ENCODE measurements around the gene UGT1A6. TPM values are rescaled to one million over a fixed set of nuclear protein-coding genes. Genes with fewer than 3 reads are reported as not detected.

Gene UGT1A6
- total RNA-seq, 1 donor from 2014 or later, result not detected

GRCh38 chr2:233803292-233803911, 110.7 kb downstream of the UGT1A6 start:
- H3K27me3 Mint-ChIP-seq, result peaks cover 26% of the 10 kb centered on the region
- H3K27ac Mint-ChIP-seq, result no peak overlapping the region

GRCh38 chr2:233803994-233804393, 111.3 kb downstream of the UGT1A6 start:
- no peak for DNase-seq (ENCODE audit: low spot score, unreplicated experiment)
- H3K27me3 Mint-ChIP-seq, result peaks cover 25% of the 10 kb centered on the region
- no peak overlapping the region for H3K27ac Mint-ChIP-seq
- TF ChIP-seq CTCF (IDR thresholded peaks at IDR 0.05; ENCODE audit: unreplicated experiment), result no peak
- peaks cover 5% of the 10 kb centered on the region for H3K9me3 Mint-ChIP-seq (ENCODE audit: low read depth)
- H3K4me1 Mint-ChIP-seq (ENCODE audit: low read depth), result no peaks in the 10 kb centered on the region
- no peak overlapping the region for H3K4me3 Mint-ChIP-seq (ENCODE audit: low read depth)
- H3K36me3 Mint-ChIP-seq (ENCODE audit: insufficient read depth), result no peaks in the 10 kb centered on the region

More at GRCh38 chr2:233803292-233803911, 110.7 kb downstream of the UGT1A6 start:
- Mint-ChIP-seq H3K4me3 (ENCODE audit: low read depth) (no peak overlapping the region), H3K36me3 (ENCODE audit: insufficient read depth) (no peaks in the 10 kb centered on the region), H3K9me3 (ENCODE audit: low read depth) (peaks cover 5% of the 10 kb centered on the region), H3K4me1 (ENCODE audit: low read depth) (no peaks in the 10 kb centered on the region)
- DNase-seq (ENCODE audit: low spot score, unreplicated experiment), result peak; percentile 6
- TF ChIP-seq CTCF (IDR thresholded peaks at IDR 0.05; ENCODE audit: unreplicated experiment), result no peak

GRCh38 chr2:233807215-233807865, 114.7 kb downstream of the UGT1A6 start:
- no peak for TF ChIP-seq CTCF (IDR thresholded peaks at IDR 0.05; ENCODE audit: unreplicated experiment)
- H3K4me3 Mint-ChIP-seq (ENCODE audit: low read depth), result no peak overlapping the region
- peak; percentile 4 for DNase-seq (ENCODE audit: low spot score, unreplicated experiment)
- no peak overlapping the region for H3K27ac Mint-ChIP-seq
- H3K9me3 Mint-ChIP-seq (ENCODE audit: low read depth), result no peaks in the 10 kb centered on the region
- peaks cover 23% of the 10 kb centered on the region for H3K27me3 Mint-ChIP-seq
- no peaks in the 10 kb centered on the region for H3K4me1 Mint-ChIP-seq (ENCODE audit: low read depth)
- no peaks in the 10 kb centered on the region for H3K36me3 Mint-ChIP-seq (ENCODE audit: insufficient read depth)

- Mint-ChIP-seq H3K27ac (no peak overlapping the region), H3K4me1 (ENCODE audit: low read depth) (no peaks in the 10 kb centered on the region), H3K27me3 (peaks cover 20% of the 10 kb centered on the region), H3K9me3 (ENCODE audit: low read depth) (no peaks in the 10 kb centered on the region), H3K36me3 (ENCODE audit: insufficient read depth) (no peaks in the 10 kb centered on the region), H3K4me3 (ENCODE audit: low read depth) (no peak overlapping the region)
- no peak for TF ChIP-seq CTCF (IDR thresholded peaks at IDR 0.05; ENCODE audit: unreplicated experiment)
- DNase-seq (ENCODE audit: low spot score, unreplicated experiment), result peak; percentile 3
These were observed 115.6 kb downstream of the UGT1A6 start for GRCh38 chr2:233807966-233808935.

- Mint-ChIP-seq H3K27ac (no peak overlapping the region), H3K36me3 (ENCODE audit: insufficient read depth) (no peaks in the 10 kb centered on the region), H3K9me3 (ENCODE audit: low read depth) (no peaks in the 10 kb centered on the region), H3K4me3 (ENCODE audit: low read depth) (no peak overlapping the region), H3K27me3 (peaks cover 6% of the 10 kb centered on the region), H3K4me1 (ENCODE audit: low read depth) (no peaks in the 10 kb centered on the region)
- no peak for TF ChIP-seq CTCF (IDR thresholded peaks at IDR 0.05; ENCODE audit: unreplicated experiment)
- DNase-seq (ENCODE audit: low spot score, unreplicated experiment), result no peak
These were observed 117.7 kb downstream of the UGT1A6 start for GRCh38 chr2:233810385-233810784.

All from progenitor cell of endocrine pancreas (in vitro differentiated cells).